Vagina (tissue), 2 donors: ENCODE data around the gene AIPL1.

Experiments
- POLR2A ChIP-seq, 2 donors: fragments of 450-650 bp; IDR thresholded peaks; one replicate each; pipeline ENCODE4 v1.6.1; 2017; ENCODE audit warnings: antibody characterized with exemption in 2 of 2, mild to moderate bottlenecking in 2 of 2, moderate library complexity in 2 of 2
- POLR2AphosphoS5 ChIP-seq, 2 donors: sonication (generic); formaldehyde crosslinking; IDR thresholded peaks; one replicate each; pipeline ENCODE4 v1.9.0; 2017; ENCODE audit warnings: antibody characterized with exemption in 2 of 2, mild to moderate bottlenecking in 2 of 2, low read depth in 1 of 2; ENCODE audit not compliant: insufficient read depth in 1 of 2
- TF ChIP-seq, protein P1 (sequence below), 3 experiments: fragments of 450-650 bp in 2 of 3; fragments of 200-600 bp in 1 of 3; sonication (generic) in 1 of 3; IDR thresholded peaks; one replicate each; pipeline ENCODE4 v1.5.1; 2017 to 2019; ENCODE audit warnings: antibody characterized with exemption in 3 of 3, mild to moderate bottlenecking in 2 of 3, moderate library complexity in 2 of 3

DNA sequence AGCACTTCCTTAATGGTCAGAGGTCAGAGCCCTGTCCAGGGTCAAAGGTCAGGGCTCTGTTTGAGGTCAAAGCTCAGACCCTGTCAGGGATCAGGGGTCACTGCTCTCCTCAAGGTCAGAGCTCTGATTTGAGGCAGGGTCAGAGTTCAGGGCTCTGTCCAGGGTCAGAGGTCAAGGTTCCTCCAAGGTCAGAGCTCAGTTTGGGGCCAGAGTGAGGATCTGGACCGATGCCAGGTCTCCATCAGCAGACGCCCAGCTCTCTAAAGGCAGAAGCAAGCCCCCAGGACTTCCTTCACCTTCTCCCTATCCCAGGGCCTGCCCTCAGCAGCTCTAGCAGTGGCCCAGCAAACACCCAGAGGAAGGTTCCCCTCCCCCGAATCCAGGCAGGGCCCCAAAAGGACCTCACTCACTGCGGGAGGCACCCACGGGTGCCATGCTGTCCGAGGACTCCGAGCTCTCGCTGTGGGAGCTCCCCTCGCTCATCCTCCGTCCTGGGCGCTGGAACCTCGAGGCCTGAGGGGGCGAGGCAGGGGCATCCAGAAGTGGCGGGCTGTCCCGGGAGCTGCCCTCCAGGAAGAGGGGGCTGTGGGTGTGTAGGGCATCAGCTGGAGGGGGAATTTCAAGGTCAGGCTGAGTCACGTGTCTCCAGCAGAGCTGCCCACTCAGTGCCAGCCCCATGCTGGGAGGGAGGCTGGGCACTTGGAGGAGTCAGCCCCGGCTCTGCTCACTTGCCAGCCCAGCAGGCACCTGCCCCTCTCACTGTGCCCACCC lies 36.0 kb upstream of the AIPL1 start:
- TF ChIP-seq, protein P1, sequence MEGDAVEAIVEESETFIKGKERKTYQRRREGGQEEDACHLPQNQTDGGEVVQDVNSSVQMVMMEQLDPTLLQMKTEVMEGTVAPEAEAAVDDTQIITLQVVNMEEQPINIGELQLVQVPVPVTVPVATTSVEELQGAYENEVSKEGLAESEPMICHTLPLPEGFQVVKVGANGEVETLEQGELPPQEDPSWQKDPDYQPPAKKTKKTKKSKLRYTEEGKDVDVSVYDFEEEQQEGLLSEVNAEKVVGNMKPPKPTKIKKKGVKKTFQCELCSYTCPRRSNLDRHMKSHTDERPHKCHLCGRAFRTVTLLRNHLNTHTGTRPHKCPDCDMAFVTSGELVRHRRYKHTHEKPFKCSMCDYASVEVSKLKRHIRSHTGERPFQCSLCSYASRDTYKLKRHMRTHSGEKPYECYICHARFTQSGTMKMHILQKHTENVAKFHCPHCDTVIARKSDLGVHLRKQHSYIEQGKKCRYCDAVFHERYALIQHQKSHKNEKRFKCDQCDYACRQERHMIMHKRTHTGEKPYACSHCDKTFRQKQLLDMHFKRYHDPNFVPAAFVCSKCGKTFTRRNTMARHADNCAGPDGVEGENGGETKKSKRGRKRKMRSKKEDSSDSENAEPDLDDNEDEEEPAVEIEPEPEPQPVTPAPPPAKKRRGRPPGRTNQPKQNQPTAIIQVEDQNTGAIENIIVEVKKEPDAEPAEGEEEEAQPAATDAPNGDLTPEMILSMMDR (IDR thresholded peaks at IDR 0.05), result no peak
- TF ChIP-seq POLR2AphosphoS5 (IDR thresholded peaks at IDR 0.05; ENCODE audit: insufficient read depth in 1 of 2, low read depth in 1 of 2) (no peak), POLR2A (IDR thresholded peaks at IDR 0.05) (no peak)
